Memory B cell (primary cell): ENCODE measurements around the gene NSG2.

Experiments
- ATAC-seq: fragments of 150-1000 bp; cut with Tn5 transposase; 2 replicates; pipeline ENCODE4 v1.10.0; 2021; ENCODE audit warnings: low read depth, mild to moderate bottlenecking, moderate library complexity
- DNase-seq, 2 donors: peaks; one replicate each; pipeline ENCODE4 v3.0.0; 2022; ENCODE audit warnings: low spot score in 2 of 2
- H3K27ac Mint-ChIP-seq: one replicate; pipeline ENCODE4 v1.8.0; 2022; ENCODE audit warnings: mild to moderate bottlenecking, moderate library complexity, mixed read lengths
- H3K27me3 Mint-ChIP-seq: one replicate; pipeline ENCODE4 v1.8.0; 2022; ENCODE audit warnings: mixed read lengths
- H3K36me3 Mint-ChIP-seq: one replicate; pipeline ENCODE4 v1.8.0; 2022; ENCODE audit warnings: mild to moderate bottlenecking, mixed read lengths
- H3K4me1 Mint-ChIP-seq: one replicate; pipeline ENCODE4 v1.8.0; 2022; ENCODE audit warnings: mixed read lengths
- H3K4me3 Mint-ChIP-seq: one replicate; pipeline ENCODE4 v1.8.0; 2022; ENCODE audit warnings: mild to moderate bottlenecking, moderate library complexity, mixed read lengths
- H3K9me3 Mint-ChIP-seq: one replicate; pipeline ENCODE4 v1.8.0; 2022; ENCODE audit warnings: mixed read lengths

The NSG2 gene

GRCh38 chr5:174047472-174048099 is 2.1 kb downstream of the NSG2 start:
- no peak for DNase-seq
- Mint-ChIP-seq H3K36me3 (no peaks in the 10 kb centered on the region), H3K9me3 (no peaks in the 10 kb centered on the region), H3K4me1 (no peaks in the 10 kb centered on the region), H3K4me3 (no peak overlapping the region), H3K27ac (no peak overlapping the region), H3K27me3 (peaks cover 19% of the 10 kb centered on the region)
- no peak for ATAC-seq

DNA sequence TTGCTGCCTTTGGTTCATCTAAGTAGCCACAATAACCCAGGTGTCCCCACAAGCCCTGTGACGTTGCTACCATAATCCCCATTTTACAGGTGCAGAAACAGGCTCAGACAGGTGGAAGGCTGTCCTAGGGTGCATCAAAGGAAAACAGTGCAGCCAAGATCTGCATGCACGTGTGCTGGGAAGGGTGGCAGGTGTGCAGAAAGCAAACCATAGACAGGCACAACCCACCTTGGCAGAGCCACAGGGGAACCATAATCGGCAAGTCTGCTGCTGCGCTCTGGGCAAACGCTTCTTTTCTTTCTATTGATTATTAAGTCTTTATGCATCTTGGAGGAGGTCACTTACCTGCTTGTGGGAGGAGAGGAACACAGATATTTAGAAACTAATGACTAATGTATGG is 7.1 kb downstream of the NSG2 start:
- Mint-ChIP-seq H3K27me3 (peaks cover 9% of the 10 kb centered on the region), H3K4me1 (no peaks in the 10 kb centered on the region), H3K36me3 (no peaks in the 10 kb centered on the region), H3K9me3 (no peaks in the 10 kb centered on the region), H3K27ac (no peak overlapping the region), H3K4me3 (no peak overlapping the region)
- DNase-seq (no peak), ATAC-seq (no peak)

DNA sequence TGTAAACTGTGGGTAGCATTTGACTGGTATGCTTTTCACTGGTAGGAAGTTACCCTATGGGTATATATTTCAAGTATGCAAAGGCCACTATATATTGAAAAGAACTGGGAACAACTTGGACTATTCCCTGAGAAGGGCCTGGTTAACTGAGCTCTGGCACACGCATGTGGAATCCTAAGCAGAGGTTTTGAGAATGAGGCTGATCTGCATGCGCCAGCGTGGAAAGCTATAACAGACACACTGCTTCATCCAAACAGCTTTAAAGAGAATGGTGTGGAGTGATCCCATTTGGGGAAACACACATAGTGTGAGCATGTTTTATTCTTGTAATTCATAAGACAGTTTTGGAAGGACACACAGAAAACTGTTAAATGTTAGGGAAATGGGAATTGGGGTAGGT is 8.4 kb downstream of the NSG2 start:
- Mint-ChIP-seq H3K27ac (no peak overlapping the region), H3K36me3 (no peaks in the 10 kb centered on the region), H3K4me1 (no peaks in the 10 kb centered on the region), H3K4me3 (no peak overlapping the region), H3K9me3 (no peaks in the 10 kb centered on the region), H3K27me3 (peaks cover 14% of the 10 kb centered on the region)
- ATAC-seq (no peak), DNase-seq (no peak)

GRCh38 chr5:174056064-174056847 is 10.8 kb downstream of the NSG2 start:
- no peak overlapping the region for H3K27ac Mint-ChIP-seq
- H3K27me3 Mint-ChIP-seq, result peaks cover 10% of the 10 kb centered on the region
- ATAC-seq (no peak), DNase-seq (no peak)
- H3K4me1 Mint-ChIP-seq, result no peaks in the 10 kb centered on the region
- peaks cover 4% of the 10 kb centered on the region for H3K9me3 Mint-ChIP-seq
- no peaks in the 10 kb centered on the region for H3K36me3 Mint-ChIP-seq
- H3K4me3 Mint-ChIP-seq, result no peak overlapping the region

GRCh38 chr5:174057206-174057605 is 11.7 kb downstream of the NSG2 start:
- Mint-ChIP-seq H3K27me3 (peaks cover 8% of the 10 kb centered on the region), H3K4me1 (no peaks in the 10 kb centered on the region), H3K9me3 (peaks cover 4% of the 10 kb centered on the region), H3K27ac (no peak overlapping the region), H3K4me3 (no peak overlapping the region), H3K36me3 (no peaks in the 10 kb centered on the region)
- ATAC-seq (no peak), DNase-seq (no peak)

DNA sequence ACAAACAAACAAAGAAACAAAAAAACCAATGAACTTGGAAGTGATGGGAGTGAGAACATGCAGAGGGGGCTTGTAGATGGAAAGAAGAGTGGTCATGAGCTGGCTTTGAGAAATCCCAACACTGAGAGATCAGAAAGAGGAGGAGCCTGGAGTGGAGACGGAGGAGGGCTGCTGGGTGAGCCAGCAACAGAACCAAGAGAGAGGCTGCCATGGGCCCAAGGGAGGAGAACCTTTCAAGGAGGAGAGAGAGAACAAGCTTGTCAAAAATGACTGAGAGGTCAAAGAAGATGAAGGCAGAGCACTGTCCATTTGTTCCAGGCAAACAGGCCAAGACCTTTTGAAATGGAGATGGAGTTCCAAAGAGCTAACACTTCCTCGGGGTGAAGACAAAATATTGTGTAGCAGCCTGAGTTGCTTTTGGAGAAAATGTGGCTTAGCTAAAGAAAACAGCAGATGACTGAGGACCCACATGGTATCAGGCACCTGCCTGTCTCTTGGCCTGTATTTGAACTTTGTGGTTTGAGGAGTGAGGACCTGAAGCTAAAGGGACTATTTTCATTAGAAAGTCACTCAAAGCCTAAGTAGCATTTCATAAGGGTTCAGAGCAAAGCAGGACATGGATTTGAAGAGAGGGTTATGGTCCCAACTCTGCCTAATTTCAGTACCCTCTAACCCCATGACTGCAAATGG is 13.1 kb downstream of the NSG2 start:
- Mint-ChIP-seq H3K4me3 (no peak overlapping the region), H3K36me3 (no peaks in the 10 kb centered on the region), H3K27me3 (peaks cover 8% of the 10 kb centered on the region), H3K9me3 (peaks cover 4% of the 10 kb centered on the region), H3K27ac (no peak overlapping the region), H3K4me1 (no peaks in the 10 kb centered on the region)
- ATAC-seq (no peak), DNase-seq (no peak)

DNA sequence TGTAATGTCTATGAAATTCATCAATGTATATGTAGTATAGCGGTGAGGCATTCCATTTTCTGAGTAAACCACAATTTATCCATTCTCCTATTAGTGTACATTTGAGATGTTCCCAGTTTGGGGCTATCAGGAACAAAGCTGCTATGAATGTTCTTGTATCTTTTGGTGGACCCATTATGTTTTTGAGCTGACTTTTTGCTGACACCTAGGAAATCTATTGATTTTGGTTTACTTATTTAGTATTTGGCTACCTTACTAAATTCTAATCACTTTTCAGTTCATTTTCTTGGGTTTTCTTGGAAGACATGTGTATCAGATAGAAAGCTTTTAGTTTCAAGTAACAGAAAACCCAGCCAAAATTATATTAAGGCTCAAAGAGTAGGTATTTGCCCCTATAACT is 13.7 kb downstream of the NSG2 start:
- H3K27me3 Mint-ChIP-seq, result peaks cover 11% of the 10 kb centered on the region

GRCh38 chr5:174063082-174063756 is 17.7 kb downstream of the NSG2 start:
- Mint-ChIP-seq H3K9me3 (peaks cover 4% of the 10 kb centered on the region), H3K4me1 (no peaks in the 10 kb centered on the region), H3K4me3 (no peak overlapping the region), H3K27ac (no peak overlapping the region), H3K27me3 (peaks cover 13% of the 10 kb centered on the region), H3K36me3 (no peaks in the 10 kb centered on the region)
- DNase-seq, result no peak
- no peak for ATAC-seq

More for the DNA sequence above, 13.7 kb downstream of the NSG2 start:
- H3K4me3 Mint-ChIP-seq, result no peak overlapping the region
- H3K27ac Mint-ChIP-seq, result no peak overlapping the region
- peaks cover 4% of the 10 kb centered on the region for H3K9me3 Mint-ChIP-seq
- ATAC-seq (no peak), DNase-seq (no peak)
- no peaks in the 10 kb centered on the region for H3K36me3 Mint-ChIP-seq
- H3K4me1 Mint-ChIP-seq, result no peaks in the 10 kb centered on the region

DNA sequence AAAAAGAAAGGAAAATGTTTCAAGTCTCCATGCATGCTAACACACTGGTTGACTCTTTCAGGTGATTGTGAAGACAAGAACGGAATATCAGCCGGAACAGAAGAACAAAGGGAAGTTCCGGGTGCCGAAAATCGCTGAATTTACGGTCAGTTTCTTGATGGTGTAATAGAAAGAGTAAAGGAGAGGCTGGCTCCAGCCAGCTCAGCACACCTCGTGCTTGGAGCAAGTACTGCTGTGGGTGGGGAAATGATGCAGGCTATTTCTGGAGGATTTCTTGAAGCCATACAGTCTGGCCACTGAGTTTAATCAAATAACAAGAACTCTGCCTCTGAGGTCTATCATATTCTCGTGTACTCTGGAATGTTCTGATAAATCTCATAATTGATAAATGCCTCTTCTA is 18.7 kb downstream of the NSG2 start:
- H3K4me1 Mint-ChIP-seq, result no peaks in the 10 kb centered on the region
- DNase-seq (no peak), ATAC-seq (no peak)
- H3K27ac Mint-ChIP-seq, result no peak overlapping the region
- H3K9me3 Mint-ChIP-seq, result peaks cover 4% of the 10 kb centered on the region
- no peak overlapping the region for H3K4me3 Mint-ChIP-seq
- H3K27me3 Mint-ChIP-seq, result peaks cover 15% of the 10 kb centered on the region
- no peaks in the 10 kb centered on the region for H3K36me3 Mint-ChIP-seq

DNA sequence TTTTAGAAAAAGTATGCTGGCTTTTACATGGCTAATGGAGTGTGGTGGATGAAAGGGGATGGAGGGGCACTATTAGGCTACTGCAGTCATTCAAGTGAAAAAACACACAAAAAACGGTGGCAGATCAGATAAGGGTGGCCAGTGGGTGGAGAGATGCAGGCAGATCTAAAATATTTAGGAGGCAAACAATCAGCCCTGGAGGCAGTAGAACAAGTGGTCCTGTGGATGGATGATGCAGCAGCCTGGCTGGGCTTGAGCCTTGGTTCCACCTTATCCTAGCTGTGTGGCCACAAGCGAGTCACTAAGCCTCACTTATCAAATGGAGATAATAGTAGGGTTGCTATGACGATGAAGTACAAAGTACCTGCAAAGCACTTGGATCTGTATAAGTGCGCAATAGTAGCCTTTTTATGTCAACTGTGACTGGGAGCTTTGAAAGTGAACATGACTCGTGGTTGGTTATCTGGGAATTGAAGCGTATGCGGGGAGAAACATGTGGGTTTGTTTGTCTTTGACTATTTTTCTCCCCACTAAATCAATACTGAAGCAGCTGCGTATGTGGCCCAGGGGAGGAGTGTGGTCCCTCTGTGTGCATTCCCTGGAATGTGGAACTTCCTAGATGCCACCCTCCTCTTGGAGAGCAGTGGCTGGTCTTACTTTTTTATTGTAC is 20.2 kb downstream of the NSG2 start:
- DNase-seq (no peak), ATAC-seq (no peak)
- no peak overlapping the region for H3K4me3 Mint-ChIP-seq
- H3K9me3 Mint-ChIP-seq, result no peaks in the 10 kb centered on the region
- no peaks in the 10 kb centered on the region for H3K4me1 Mint-ChIP-seq
- H3K27ac Mint-ChIP-seq, result no peak overlapping the region
- peaks cover 17% of the 10 kb centered on the region for H3K27me3 Mint-ChIP-seq
- no peaks in the 10 kb centered on the region for H3K36me3 Mint-ChIP-seq

- no peak for DNase-seq
- Mint-ChIP-seq H3K36me3 (no peaks in the 10 kb centered on the region), H3K27ac (no peak overlapping the region), H3K4me3 (no peak overlapping the region), H3K9me3 (no peaks in the 10 kb centered on the region), H3K4me1 (no peaks in the 10 kb centered on the region), H3K27me3 (peaks cover 19% of the 10 kb centered on the region)
- no peak for ATAC-seq
Observed at GRCh38 chr5:174067499-174067898, 22.0 kb downstream of the NSG2 start.

DNA sequence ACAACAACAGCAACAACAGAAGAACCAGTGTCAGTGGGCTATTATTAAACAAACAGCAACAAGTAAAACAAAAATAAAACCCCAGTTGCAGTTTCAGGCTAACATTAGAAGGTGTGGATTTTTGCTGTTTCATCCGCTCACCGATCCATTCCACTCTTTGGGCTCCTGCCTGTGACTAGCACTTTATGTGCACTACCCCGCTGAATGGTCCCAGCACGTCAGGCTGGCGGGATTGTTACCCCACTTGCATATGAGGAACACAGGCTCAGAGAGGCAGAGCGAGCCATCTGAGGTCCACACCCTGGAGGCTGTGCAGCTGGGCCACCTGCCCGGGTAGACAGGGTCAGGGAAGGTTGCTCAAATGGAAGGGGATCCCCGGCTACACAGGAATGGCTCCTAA is 26.0 kb downstream of the NSG2 start:
- peaks cover 9% of the 10 kb centered on the region for H3K27me3 Mint-ChIP-seq
- no peak for ATAC-seq
- no peak for DNase-seq
- no peak overlapping the region for H3K4me3 Mint-ChIP-seq
- H3K36me3 Mint-ChIP-seq, result no peaks in the 10 kb centered on the region
- H3K4me1 Mint-ChIP-seq, result no peaks in the 10 kb centered on the region
- H3K9me3 Mint-ChIP-seq, result no peaks in the 10 kb centered on the region
- no peak overlapping the region for H3K27ac Mint-ChIP-seq

DNA sequence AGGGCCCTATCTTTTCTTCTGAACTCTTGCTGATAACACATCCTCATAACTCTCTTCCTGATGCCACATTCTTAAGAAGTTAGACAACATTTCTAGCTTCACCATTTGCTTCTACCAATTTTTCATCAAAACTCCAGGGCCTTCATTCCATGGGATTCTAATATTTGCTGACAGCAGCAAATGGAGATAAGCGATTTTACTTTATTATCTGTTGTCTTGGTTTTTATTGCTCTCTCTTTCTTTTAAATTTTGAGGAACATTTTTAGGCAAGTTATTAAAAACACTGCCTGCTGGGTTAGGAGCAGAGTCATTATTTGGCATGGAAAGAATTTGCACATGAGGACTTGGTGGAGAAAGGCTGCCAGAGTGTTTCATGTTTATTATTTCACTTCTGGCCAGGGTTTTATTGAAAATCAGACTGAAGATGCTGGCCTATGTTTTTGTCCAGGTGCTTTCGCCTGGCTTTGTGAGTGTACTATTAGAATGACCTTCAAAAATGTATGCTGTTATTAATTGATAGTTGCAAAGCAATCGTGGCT is 27.7 kb downstream of the NSG2 start:
- no peak overlapping the region for H3K4me3 Mint-ChIP-seq
- no peaks in the 10 kb centered on the region for H3K9me3 Mint-ChIP-seq
- ATAC-seq, result no peak
- H3K4me1 Mint-ChIP-seq, result no peaks in the 10 kb centered on the region
- no peak overlapping the region for H3K27ac Mint-ChIP-seq
- H3K27me3 Mint-ChIP-seq, result peaks cover 9% of the 10 kb centered on the region
- H3K36me3 Mint-ChIP-seq, result no peaks in the 10 kb centered on the region
- no peak for DNase-seq
